IPS DF 6.9 (cell line): ENCODE results near the gene AATK.

ENCODE experiments used
- DNase-seq: peaks from one replicate; pipeline ENCODE4 v3.0.0-alpha.2; 2013; ENCODE audit warnings: low read depth, low spot score
- H3K27ac ChIP-seq: one replicate; pipeline ENCODE4 v1.5.1; 2013; ENCODE audit warnings: low read length, control low read depth
- H3K27me3 ChIP-seq: 2 replicates; pipeline ENCODE4 v1.6.1; 2013; ENCODE audit warnings: mild to moderate bottlenecking, low read length; ENCODE audit not compliant: control insufficient read depth, insufficient read depth
- H3K36me3 ChIP-seq: 2 replicates; pipeline ENCODE4 v1.6.1; 2013; ENCODE audit warnings: low read length; ENCODE audit not compliant: control insufficient read depth, insufficient read depth
- H3K4me1 ChIP-seq: 2 replicates; pipeline ENCODE4 v1.6.1; 2013; ENCODE audit warnings: low read length; ENCODE audit not compliant: control insufficient read depth, insufficient read depth
- H3K4me3 ChIP-seq: 2 replicates; pipeline ENCODE4 v1.5.1; 2013; ENCODE audit warnings: mild to moderate bottlenecking, low read length
- H3K9me3 ChIP-seq: 2 replicates; pipeline ENCODE4 v1.6.1; 2013; ENCODE audit warnings: low read length, inconsistent platforms; ENCODE audit not compliant: control insufficient read depth, insufficient read depth
- WGBS: extraction: QIAGEN DNeasy Blood & Tissue Kit; methylation state at CpG from one replicate; pipeline ENCODE4 v1.1.7; 2013; ENCODE audit warnings: mixed read lengths, missing lambda C conversion rate; ENCODE audit not compliant: insufficient read length, insufficient coverage; 5-methylcytosine and 5-hydroxymethylcytosine counted together

The AATK gene

DNA sequence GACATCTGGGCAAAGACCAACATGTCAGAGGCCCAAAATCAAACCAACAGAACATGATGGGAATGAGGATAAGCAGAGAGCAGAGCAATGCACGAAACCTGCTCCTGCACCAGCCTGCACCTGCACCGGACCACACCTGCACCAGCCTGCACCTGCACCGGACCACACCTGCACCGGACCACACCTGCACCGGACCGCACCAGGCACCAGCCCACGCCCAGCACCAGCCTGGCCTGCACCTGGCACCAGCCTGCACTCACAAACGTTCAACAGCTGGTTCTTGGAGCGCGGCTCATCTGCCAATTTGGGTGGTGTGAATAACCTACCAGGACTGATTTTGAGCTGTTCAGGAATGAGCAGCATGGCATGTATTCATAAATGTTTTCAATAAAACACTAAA lies 38.6 kb upstream of the AATK start:
- no peak for DNase-seq
- no peak overlapping the region for H3K27ac ChIP-seq
- no CpG with 5 or more reads among the region's 10 CpGs for WGBS
- no peak overlapping the region for H3K4me3 ChIP-seq
- no peaks in the 10 kb centered on the region for H3K27me3 ChIP-seq
- H3K4me1 ChIP-seq, result 0 out of 2 replicates have a peak, but pooled peaks cover 1% of the 10 kb centered on the region
- no peaks in the 10 kb centered on the region for H3K9me3 ChIP-seq
- peaks cover 16% of the 10 kb centered on the region for H3K36me3 ChIP-seq

- no peaks in the 10 kb centered on the region for H3K9me3 ChIP-seq
- no peak overlapping the region for H3K4me3 ChIP-seq
- DNase-seq, result no peak
- no CpG with 5 or more reads among the region's 20 CpGs for WGBS
- peaks cover 22% of the 10 kb centered on the region for H3K36me3 ChIP-seq
- H3K27ac ChIP-seq, result no peak overlapping the region
- H3K4me1 ChIP-seq, result 0 out of 2 replicates have a peak, but pooled peaks cover 1% of the 10 kb centered on the region
- no peaks in the 10 kb centered on the region for H3K27me3 ChIP-seq
Observed at GRCh38 chr17:81203136-81203535, 37.1 kb upstream of the AATK start.

GRCh38 chr17:81202318-81202717 lies 36.3 kb upstream of the AATK start:
- no peak overlapping the region for H3K4me3 ChIP-seq
- H3K9me3 ChIP-seq, result no peaks in the 10 kb centered on the region
- no CpG with 5 or more reads among the region's 10 CpGs for WGBS
- no peak overlapping the region for H3K27ac ChIP-seq
- H3K4me1 ChIP-seq, result no peaks in the 10 kb centered on the region
- H3K36me3 ChIP-seq, result peaks cover 21% of the 10 kb centered on the region
- no peaks in the 10 kb centered on the region for H3K27me3 ChIP-seq
- DNase-seq, result no peak

- Histone ChIP-seq H3K4me3 (no peak overlapping the region), H3K27me3 (no peaks in the 10 kb centered on the region), H3K4me1 (no peaks in the 10 kb centered on the region), H3K36me3 (peaks cover 21% of the 10 kb centered on the region), H3K27ac (no peak overlapping the region), H3K9me3 (no peaks in the 10 kb centered on the region)
- no peak for DNase-seq
- WGBS, result no CpG with 5 or more reads among the region's 27 CpGs
Observed at GRCh38 chr17:81200695-81201580, 34.9 kb upstream of the AATK start.

DNA sequence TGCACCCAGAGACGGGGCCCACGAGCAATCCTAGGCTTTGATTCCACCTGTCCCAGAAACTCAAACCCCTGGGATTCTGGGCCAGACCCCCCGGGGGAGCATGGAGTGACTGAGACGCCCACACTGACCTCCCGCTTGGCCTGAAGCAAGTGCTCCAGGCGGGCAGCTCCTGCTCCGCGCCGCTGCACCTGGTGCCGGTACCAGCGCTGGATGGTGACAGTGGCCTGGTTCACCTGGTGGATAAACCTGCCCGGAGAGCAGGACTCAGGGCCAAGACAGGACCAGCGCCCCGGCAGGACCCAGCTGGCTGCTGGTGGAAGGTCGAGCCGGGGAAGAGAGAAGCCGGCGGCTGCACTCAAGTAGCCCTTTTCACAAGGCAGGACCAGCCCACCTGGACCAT lies 34.2 kb upstream of the AATK start:
- Histone ChIP-seq H3K27ac (no peak overlapping the region), H3K9me3 (no peaks in the 10 kb centered on the region), H3K4me1 (no peaks in the 10 kb centered on the region), H3K4me3 (no peak overlapping the region), H3K27me3 (no peaks in the 10 kb centered on the region), H3K36me3 (peaks cover 24% of the 10 kb centered on the region)
- whole genome bisulfite sequencing, result no CpG with 5 or more reads among the region's 18 CpGs
- no peak for DNase-seq

GRCh38 chr17:81199482-81199830 lies 33.4 kb upstream of the AATK start:
- Histone ChIP-seq H3K36me3 (peaks cover 24% of the 10 kb centered on the region), H3K27ac (no peak overlapping the region), H3K4me1 (no peaks in the 10 kb centered on the region), H3K4me3 (no peak overlapping the region), H3K9me3 (no peaks in the 10 kb centered on the region), H3K27me3 (no peaks in the 10 kb centered on the region)
- DNase-seq, result no peak
- WGBS, result no CpG with 5 or more reads among the region's 18 CpGs

DNA sequence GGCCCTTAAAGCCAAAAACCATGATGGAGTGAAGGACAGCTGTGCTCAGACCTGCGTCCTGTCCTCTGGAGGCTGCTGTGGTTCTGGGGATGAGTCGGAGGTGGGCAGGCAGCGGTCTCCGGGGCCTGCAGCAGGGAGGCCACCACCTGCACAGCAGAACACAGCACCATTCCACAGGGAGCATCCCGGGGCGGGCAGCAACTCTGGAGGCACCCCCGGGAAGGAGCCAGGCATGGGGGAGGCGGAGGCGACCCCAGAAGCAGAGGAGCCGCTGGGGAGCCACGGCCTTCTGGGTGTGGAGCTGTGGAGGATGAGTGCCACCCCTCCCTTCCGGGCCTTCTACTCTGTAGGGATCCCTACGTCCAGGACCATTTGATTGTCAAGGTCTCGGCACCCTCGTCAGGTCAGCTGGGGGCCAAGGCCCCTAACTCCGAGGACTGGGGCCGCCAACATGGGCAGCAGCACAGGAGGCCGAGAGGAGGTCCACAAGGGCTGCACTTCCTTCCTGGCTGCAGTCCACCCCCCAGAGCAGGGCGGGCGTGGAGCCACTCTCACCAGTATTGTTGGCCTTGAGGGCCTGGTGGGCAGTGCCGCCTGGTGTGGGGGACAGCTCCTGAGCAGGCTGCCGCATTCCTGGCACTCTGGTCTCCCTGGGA lies 32.9 kb upstream of the AATK start:
- Histone ChIP-seq H3K27me3 (no peaks in the 10 kb centered on the region), H3K27ac (no peak overlapping the region), H3K36me3 (peaks cover 24% of the 10 kb centered on the region), H3K4me1 (no peaks in the 10 kb centered on the region), H3K4me3 (no peak overlapping the region), H3K9me3 (no peaks in the 10 kb centered on the region)
- DNase-seq, result no peak
- no CpG with 5 or more reads among the region's 22 CpGs for WGBS

GRCh38 chr17:81197831-81198490 lies 31.9 kb upstream of the AATK start:
- DNase-seq, result no peak
- no peaks in the 10 kb centered on the region for H3K4me1 ChIP-seq
- H3K4me3 ChIP-seq, result no peak overlapping the region
- peaks cover 29% of the 10 kb centered on the region for H3K36me3 ChIP-seq
- no peak overlapping the region for H3K27ac ChIP-seq
- H3K27me3 ChIP-seq, result no peaks in the 10 kb centered on the region
- WGBS, result no CpG with 5 or more reads among the region's 21 CpGs
- no peaks in the 10 kb centered on the region for H3K9me3 ChIP-seq

DNA sequence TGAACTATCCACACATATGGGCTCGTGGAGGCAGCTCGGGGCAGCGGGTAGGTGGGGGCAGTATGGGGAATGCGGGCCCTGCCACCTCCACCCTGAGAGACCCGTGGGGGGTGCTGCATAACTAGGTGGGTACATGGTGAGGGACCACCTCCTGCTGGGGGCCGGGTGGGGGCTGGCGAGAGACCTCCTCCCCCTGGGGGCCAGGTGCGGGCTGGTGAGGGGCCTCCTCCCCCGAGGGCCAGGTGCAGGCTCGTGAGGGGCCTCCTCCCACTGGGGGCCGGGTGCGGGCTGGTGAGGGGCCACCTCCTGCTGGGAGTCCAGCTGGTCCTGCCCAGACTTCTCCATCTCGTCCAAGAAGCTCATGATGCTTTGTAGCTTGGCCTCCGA lies 31.4 kb upstream of the AATK start:
- no peaks in the 10 kb centered on the region for H3K27me3 ChIP-seq
- no peaks in the 10 kb centered on the region for H3K4me1 ChIP-seq
- DNase-seq, result no peak
- H3K36me3 ChIP-seq, result peaks cover 29% of the 10 kb centered on the region
- WGBS, result no CpG with 5 or more reads among the region's 14 CpGs
- no peak overlapping the region for H3K4me3 ChIP-seq
- no peak overlapping the region for H3K27ac ChIP-seq
- no peaks in the 10 kb centered on the region for H3K9me3 ChIP-seq

DNA sequence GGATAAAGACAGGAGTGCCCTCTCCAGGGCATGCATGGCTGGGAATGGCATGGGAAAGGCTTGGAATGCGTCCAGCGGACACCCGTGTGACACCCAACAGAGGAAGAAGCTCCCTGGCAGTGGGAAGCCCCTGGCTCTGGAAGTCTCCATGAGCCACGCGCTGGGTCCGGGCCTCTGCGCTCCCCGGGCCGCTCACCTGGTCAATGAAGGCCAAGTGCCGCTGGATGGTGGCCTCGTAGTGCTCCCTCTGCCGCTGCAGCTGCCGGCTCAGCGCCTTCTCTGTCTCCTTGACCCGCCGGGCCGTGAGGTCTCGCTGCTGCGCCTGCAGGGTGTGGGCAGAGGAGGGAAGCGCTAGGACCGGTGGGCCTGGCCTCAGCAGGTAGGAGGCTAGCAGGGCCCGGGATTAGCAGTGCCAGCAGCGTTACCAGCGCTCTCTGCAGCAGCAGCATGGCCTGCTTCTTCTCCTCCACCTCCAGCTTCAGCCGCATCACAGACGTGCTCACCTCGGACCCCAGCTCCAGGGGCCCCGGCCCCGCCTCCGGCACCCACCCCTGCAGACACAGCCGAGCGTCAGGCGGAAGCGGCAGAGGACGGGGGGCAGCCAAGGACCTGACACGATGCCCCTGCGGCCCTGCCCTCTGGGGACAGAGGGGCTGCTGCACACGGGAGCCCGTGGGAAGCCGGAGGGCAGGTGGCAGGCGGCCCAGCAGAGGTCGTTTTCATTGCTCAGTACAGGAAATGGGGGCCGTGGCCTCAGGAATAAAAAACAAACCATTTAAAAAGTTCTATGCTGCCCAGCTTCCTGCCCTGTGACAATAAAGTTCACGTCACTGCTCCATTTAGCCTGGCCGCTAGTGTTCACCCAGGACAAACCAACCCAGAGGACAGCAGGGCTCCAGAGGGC lies 30.7 kb upstream of the AATK start:
- Histone ChIP-seq H3K4me1 (no peaks in the 10 kb centered on the region), H3K27me3 (no peaks in the 10 kb centered on the region), H3K36me3 (peaks cover 31% of the 10 kb centered on the region), H3K9me3 (no peaks in the 10 kb centered on the region), H3K4me3 (no peak overlapping the region), H3K27ac (no peak overlapping the region)
- WGBS, result no CpG with 5 or more reads among the region's 45 CpGs
- DNase-seq, result no peak
